Heart left ventricle (tissue), 13 donors: ENCODE measurements around the gene AKR1B1.

Source experiments
- POLR2A ChIP-seq, 2 donors: fragments of 450-650 bp; IDR thresholded peaks; one replicate each; pipeline ENCODE4 v1.6.1; 2017; ENCODE audit warnings: antibody characterized with exemption in 2 of 2, mild to moderate bottlenecking in 2 of 2, moderate library complexity in 2 of 2
- TF ChIP-seq, protein P1 (sequence below), 12 donors: fragments of 200-600 bp; sonication (generic) in 4 of 12; IDR thresholded peaks; one replicate each; pipeline versions ENCODE4 v1.5.0 to v1.8.0; 2018 to 2022; ENCODE audit warnings: antibody characterized with exemption in 12 of 12, mild to moderate bottlenecking in 5 of 12
- donor health status: ischemic (EF 13 %, LVEDD 7.1; RV severe dilation, severe dysfunction).
- donor health status: DM: no; HTN: yes; CAD: no.
- donor health status: DM: no; HTN: no; CAD: no.
- donor health status: ischemic (EF 25% LVEDD 6.9; RV normal size, moderate dysfunction).
- donor health status: ischemic (EF 25% LVEDD 5.7; RV mildly dilated, moderate dysfunction).
- donor health status: ischemic (EF 35%, LVEDD 5.7; RV mildly dilated, moderate dysfunction).
- donor health status: nonischemic (EF 11% LVEDD 7.7; RV severe dilation, severe dysfunction).
- donor health status: DM: yes; HTN: yes; CAD: no.
- donor health status: PGD.
- donor health status: ischemic (EF 29% LVEDD 5.4; RV normal size, mild dysfunction).
- donor health status: nonischemic (EF 23%, LVEDD 6.1; RV moderate dilation, normal function).

GRCh38 chr7:134434701-134435100, 24.2 kb downstream of the AKR1B1 start:
- TF ChIP-seq, protein P1, sequence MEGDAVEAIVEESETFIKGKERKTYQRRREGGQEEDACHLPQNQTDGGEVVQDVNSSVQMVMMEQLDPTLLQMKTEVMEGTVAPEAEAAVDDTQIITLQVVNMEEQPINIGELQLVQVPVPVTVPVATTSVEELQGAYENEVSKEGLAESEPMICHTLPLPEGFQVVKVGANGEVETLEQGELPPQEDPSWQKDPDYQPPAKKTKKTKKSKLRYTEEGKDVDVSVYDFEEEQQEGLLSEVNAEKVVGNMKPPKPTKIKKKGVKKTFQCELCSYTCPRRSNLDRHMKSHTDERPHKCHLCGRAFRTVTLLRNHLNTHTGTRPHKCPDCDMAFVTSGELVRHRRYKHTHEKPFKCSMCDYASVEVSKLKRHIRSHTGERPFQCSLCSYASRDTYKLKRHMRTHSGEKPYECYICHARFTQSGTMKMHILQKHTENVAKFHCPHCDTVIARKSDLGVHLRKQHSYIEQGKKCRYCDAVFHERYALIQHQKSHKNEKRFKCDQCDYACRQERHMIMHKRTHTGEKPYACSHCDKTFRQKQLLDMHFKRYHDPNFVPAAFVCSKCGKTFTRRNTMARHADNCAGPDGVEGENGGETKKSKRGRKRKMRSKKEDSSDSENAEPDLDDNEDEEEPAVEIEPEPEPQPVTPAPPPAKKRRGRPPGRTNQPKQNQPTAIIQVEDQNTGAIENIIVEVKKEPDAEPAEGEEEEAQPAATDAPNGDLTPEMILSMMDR (IDR thresholded peaks at IDR 0.05), result no peak
- no peak for TF ChIP-seq POLR2A (IDR thresholded peaks at IDR 0.05)
